GM19455 (cell line): ENCODE measurements around the gene MYCN.

Experiments
- ATAC-seq: cut with Tn5 transposase; IDR thresholded peaks from one replicate; pipeline ENCODE4 v1.9.1; 2021; ENCODE audit not compliant: unreplicated experiment

MYCN gene

DNA sequence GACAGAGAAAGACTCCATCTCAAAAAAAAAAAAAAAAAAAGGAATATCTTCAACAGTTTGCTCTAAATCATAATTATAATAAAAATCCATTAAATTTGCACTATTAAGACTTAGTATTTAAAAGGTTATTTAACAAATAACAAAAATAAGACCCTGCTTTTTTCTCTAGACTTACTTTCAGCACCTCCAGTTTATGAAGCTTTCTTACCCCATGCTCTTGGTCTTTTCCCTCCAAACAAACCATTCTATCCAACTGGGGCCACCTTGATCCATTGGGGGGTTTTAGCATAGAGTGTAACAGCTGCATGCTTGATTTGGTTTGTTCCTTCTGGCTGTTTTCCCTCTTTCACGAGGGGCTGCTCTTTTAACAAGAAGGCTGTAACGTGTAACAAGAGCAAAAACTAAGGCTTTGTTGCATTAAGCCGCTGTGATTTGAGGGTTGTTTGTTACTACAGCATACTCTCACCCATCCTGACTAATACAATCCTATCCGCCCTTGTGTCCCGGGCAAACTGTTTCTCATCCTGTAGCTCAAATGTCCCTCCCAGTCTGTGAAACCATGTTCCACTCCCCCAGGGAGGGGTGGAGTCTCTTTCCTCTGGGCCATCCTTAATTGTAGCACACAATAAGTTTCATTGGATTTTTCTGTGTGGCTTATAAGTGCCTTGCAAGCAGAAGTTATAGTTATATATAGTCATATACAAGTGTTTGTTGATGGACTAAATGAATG is 9.6 kb upstream of the MYCN start:
- ATAC-seq, result no peak

DNA sequence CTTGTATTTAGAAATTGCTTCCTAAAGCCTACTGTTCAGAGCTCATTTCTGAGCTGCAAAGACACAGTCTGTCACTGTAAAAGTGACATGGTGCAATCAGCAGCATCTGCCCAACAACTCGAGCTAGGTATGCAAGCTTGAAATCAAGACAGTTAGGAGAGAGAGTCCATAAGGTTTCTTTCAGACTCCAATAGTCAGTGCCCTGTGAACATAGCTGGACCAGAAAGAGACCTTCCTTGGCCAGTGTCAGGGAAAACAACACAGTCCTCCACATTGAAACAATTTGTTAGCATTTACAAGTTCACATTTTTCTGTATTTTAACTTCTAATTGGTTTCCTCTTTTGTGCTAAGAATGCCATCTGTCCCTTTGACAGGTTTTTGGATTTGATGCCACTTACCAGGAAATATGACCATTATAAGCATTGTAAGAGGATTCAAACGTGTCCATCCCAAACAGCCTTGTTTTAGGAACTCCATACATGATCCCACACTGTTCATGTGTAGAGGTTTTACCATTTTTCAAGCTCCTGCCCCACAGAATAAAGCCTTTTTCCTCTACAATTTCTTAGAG is 8.9 kb upstream of the MYCN start:
- no peak for ATAC-seq

DNA sequence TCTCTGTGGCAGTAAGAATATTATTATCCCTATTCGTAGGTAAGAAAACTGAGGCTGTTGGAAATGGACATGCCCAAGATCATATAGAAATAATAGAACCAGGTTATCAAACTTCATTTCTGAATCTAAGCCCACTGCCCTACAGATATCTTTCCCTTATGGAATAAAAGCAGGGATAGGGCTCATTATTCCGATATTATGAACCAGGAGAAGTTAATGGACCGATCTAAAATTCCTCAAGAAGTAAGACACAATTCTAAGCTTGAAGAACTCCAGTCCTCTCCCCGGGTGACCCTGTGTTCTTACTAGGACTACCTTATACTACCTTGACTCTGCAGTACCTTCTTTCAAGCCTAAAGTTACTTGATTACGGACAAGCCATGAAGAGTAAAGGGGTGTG is 8.4 kb upstream of the MYCN start:
- ATAC-seq, result no peak

DNA sequence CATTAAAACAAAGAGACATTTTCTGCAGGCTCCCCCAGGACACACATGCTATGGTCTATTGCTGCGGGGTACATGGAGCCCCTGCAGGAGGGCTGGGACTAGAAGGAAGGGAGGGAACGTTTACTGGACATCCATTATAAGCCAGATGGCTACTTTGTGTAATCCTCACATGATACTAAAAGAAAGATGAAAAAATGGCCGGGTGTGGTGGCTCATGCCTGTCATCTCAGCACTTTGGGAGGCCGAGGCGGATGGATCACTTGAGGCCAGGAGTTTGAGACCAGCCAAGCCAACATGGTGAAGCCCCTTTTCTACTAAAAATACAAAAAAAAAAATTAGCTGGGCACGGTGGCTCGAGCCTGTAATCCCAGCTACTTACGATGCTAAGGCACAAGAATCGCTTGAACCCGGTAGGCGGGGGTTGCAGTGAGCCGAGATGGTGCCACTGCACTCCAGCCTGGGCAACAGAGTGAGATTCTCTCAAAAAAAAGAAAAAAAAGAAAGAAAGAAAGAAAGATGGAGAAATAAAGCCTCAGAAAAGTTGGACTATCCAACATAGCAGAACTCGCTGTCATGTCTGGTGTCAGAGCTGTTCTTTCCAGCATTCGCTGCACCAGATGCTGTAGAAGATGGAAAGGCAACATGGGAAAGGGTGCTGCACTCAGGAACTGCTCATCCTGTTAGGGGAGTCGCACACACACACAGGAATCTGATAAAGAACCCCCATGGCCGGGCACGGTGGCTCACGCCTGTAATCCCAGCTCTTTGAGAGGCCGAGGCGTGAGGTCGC is 7.8 kb upstream of the MYCN start:
- no peak for ATAC-seq

DNA sequence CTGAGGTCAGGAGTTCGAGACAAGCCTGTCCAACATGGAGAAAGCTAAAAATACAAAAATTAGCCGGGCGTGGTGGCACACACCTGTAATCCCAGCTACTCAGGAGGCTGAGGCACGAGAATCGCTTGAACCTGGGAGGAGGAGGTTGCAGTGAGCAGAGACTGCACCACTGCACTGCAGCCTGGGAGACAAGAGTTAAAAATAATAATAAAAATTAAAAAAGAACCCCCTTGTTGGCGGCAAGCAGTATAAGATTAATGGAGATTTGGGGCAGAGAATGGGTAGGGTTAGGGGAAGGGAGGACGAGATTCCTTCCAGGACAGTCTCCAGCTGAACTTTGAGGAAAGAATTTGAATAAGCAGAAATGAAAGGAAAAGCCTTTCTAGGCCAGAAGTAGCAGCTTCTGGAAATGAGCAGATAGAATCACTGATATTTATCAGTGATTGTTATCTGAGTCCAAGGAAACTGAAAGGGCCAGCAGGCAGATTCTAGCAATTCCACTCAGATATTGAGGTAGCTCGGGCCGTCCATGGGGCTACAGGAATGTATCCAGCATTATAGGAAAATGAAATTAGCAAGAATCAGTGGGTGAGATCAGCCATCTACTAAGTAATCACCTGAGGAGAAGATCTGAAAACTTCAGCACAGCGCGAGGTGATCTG is 7.0 kb upstream of the MYCN start:
- ATAC-seq, result no peak

DNA sequence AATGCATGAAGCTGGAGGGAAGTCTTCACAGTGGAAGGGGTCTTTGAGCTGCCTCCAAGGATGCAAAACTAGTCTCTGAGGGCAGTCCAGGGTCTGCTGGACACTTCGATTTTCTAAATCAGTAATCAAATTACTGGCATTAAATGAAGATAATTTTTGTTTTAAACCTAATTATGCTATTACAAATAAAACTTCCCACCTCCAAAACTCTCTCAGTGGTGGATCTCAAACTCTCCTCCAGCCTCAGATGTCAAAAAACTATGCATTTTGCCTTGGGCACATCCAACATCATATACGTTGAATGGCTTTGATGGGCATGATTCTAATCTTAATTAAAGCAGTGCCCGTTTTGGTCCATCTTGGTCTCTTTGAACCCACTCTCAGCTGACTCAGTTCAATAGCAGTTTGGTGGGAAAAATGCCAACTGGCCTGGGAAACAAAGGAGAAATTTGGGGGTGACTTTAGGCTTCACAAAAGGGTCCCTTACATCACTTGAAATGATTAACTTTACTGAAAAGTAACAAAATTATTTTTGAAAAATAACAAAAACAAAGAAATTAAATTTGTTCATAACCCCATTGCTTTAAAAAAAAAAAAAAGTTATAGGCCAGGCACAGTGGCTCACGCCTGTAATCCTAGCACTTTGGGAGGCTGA is 5.9 kb upstream of the MYCN start:
- ATAC-seq, result no peak

DNA sequence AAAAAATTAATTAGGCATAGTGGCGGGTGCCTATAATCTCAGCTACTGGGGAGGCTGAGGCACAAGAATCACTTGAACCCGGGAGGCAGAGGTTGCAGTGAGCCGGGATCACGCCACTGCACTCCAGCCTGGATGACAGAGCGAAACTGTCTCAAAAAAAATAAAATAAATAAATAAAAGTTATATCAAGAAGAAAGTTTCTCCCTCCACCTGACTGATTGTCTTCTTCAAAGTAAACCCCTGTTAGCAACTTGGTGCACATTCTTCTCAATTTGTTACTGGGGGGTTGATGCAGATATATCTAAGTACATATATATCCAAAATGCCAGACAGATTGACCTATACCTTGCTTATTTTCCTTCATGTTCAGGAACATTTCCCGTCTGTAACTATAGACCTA is 5.2 kb upstream of the MYCN start:
- ATAC-seq, result no peak

DNA sequence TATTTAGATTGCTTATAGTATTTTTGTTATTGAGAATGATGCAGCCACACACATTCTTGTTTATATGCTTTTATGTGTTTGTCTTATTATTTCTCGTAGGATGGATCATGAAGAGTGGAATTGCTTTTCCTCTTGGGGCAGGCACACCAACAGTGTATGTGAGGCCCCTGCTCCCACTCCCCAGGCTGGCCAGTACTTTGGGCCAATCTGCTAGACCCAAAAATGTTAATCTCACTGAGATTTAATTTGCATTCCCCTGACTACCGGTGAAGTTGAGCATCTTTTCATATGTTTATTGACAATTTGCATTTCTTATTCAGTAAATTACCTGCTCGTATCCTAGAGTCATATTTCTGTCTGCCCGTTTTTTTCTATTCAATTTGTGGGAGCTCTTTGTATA is 4.7 kb upstream of the MYCN start:
- no peak for ATAC-seq

DNA sequence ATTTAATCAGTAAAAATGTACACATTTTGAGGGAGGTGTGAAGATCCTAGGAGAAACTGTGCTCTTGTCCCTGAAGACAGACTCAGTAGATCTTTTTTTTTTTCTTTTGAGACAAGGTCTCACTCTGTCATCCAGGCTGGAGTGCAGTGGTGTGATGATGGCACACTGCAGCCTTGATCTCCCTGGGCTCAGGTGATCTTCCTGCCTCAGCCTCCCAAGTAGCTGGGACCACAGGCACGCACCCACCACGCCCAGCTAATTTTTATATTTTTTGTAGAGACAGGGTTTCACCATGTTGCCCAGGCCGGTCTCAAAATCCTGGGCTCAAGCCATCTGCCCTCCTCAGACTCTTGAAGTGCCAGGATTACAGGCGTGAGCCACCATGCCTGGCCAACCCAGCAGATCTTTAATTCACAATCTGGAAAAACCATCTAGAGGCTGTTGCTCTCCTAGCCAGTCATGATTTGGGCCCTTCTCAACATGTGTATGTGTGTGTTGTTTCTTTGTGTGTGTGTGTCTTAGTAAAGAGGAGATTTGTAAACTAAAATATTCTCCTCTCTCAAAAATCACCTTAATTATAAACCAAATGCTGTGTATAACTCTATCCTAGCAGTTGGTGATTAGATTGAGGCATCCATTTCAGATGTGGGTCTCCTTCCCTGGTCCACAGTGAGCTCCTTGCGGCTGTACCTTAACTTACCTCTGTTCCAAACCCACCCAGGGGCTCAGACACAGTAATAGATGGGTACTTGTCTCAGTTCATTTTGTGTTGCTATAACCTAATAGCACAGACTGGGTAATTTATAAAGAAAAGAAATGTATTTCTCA is 3.9 kb upstream of the MYCN start:
- no peak for ATAC-seq

DNA sequence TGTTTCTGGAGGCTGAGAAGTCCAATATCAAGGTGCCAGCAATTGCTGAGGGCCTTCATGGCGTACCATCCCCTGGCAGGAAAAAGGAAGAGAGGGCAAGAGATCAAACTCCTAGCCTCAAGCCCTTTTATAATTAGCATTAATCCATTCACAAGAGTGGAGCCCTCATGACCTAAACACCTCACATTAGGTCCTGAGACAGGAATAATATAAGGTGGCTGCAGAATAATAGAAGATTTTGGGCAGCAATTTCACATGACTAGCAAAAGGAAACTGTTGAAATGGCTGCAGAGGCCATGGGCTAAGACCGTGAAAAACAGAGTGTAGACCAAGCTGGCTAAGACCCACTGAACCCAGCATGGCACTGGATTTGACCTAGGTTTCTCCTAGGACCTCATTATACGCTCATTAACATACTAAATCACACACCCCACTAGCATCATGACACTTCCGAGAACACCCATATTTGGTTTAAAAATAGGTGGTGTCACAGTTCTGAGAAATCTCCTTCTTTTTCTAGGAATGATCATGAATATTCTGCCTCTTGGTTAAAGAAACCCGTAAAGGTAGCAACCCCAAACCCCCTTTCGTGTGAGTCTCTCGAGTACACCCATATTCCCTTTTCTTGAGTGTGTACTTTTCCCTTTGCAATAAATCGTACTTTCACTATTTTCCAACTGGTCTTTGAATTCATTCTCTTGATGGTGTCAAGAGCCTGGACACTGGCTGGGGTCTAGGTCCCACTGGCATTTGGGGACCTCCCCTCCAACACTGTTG is 3.1 kb upstream of the MYCN start:
- ATAC-seq, result no peak

DNA sequence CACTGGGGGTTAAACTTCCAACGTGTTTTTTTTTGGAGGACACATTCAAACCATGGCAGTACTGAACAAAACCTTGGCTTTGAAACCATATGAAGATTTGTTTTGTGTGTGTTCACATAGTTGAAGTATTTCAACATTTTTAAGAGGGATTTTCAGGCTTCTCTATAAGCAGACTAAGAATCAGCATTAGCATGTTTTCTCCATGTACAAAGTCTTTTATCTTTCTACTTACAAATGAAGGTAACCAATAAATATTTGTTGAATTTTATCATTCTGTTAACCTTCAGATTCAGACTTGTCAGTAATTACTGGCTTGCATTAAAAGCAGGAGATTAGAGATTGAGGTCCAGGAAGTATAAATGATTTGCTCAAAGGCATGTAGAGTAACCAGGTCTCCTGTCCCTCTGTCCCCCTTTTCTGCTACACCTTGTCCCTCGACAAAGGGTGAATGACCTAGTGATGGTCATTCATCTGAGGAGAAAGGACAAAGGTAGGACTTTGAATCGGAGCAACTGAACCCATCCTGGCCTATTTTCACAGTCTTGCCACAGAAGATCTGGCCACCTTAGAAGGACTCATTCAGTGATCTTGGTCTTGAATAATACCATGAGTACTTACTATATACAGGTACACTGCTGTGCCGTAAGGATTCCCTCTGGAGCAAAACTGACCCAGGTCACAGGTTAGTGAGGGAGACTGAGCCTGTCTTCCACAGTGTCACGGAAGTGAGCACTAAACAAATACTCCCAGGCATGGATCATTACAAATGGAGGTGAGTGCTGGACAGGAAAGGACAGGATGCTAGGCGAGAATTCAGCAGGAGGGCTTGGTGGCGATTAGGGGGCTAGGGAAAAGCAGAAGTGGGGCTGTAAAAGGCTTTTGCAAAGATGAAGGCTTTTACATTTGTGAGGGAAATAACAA is 2.2 kb upstream of the MYCN start:
- no peak for ATAC-seq

DNA sequence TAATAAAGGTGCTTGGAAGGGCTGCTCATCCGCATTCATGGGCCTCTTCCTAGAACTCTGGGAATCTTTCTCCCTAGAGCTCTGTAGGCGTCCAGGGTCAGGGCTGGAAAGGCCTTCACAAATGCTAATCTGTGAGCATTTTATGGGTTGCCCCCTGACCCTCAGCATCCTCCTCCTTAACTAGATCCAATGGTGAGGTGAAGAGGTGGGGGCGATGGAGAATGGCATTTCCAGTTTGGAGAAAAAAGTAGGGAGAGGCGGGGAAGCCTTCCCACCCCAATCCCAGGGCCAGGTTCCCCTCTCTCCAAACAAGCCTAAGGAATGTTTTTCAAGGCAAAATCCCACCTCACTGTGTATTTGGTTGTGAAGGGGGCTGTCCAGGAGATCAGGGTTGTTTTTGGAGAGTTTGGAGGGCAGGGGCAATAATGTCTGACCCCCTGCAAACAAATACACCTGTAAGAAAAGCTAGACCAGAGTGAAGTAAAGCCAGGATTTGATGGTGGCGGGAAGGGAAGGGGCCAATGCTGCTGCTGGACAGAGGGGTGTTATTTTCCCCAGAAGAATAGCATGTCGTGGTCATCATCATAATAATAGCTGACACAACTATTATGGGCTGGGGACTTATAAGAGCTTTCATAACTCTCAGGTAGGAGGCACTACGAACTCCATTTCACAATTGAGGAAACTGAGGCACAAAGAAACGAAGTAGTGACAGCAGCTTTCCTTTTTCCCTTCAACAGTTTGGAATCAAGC is 1.4 kb upstream of the MYCN start:
- ATAC-seq, result no peak

DNA sequence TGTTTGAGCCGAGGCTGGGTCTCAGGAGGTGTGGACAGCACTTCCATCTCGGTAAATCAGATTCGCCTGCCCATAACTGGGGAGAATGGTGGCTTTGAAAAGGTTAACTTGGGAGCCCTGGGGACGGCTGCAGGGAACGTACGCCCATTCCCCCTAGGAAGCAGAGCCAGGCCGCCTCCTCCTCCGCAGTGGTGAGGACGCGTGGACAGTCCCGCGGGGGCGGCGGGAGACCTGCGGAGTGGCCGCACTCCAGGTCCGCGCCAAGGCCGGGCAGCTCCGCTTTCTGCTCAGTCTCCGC is 845 bp upstream of the MYCN start:
- ATAC-seq, result peak; percentile 14

DNA sequence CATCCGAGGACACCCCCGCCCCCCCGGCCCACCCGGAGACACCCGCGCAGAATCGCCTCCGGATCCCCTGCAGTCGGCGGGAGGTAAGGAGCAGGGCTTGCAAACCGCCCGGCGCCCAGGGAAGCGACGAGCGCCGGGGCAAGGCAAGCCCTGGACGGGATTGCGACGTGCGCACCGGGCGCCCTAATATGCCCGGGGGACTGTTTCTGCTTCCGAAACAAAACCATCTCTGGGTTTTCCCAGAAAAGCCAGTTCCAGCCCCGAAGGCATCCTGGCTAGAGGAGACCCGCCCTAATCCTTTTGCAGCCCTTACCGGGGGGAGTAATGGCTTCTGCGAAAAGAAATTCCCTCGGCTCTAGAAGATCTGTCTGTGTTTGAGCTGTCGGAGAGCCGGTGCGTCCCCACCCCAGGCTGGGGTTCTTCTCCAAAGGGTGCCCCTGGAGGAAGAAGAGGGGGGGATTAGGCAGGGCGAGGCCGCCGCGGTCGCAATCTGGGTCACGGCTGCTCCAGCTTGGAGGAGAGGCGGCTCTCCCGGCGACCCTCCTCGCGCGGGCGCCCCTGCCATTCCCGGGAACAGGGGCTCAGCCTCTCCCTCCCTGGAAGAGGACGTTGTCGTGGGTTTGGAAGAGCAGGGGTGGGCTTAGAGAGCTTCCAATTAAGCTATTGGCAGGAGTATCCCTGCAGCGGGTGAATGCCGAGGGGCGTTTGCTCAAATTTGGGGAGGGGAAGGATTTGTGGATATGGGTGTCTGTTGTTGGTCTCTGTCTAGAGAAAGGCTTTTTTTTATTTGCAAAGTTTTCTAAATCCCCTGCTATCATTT is 521 bp downstream of the MYCN start:
- no peak for ATAC-seq

DNA sequence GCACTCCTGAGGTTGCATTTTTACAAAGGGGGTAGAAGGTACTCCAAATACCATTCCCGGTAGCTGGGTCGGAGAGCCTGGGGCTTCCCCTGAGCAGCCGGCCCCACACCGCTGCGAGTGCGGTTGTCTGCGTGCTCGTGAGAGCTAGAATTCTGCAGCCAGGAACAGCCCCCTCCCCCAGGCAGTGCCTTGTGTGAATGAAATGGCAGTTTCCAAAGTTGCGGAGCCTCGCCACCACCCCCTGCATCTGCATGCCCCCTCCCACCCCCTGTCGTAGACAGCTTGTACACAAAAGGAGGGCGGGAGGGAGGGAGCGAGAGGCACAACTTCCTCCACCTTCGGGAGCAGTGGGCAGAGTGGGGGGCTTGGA is 1.1 kb downstream of the MYCN start:
- no peak for ATAC-seq

DNA sequence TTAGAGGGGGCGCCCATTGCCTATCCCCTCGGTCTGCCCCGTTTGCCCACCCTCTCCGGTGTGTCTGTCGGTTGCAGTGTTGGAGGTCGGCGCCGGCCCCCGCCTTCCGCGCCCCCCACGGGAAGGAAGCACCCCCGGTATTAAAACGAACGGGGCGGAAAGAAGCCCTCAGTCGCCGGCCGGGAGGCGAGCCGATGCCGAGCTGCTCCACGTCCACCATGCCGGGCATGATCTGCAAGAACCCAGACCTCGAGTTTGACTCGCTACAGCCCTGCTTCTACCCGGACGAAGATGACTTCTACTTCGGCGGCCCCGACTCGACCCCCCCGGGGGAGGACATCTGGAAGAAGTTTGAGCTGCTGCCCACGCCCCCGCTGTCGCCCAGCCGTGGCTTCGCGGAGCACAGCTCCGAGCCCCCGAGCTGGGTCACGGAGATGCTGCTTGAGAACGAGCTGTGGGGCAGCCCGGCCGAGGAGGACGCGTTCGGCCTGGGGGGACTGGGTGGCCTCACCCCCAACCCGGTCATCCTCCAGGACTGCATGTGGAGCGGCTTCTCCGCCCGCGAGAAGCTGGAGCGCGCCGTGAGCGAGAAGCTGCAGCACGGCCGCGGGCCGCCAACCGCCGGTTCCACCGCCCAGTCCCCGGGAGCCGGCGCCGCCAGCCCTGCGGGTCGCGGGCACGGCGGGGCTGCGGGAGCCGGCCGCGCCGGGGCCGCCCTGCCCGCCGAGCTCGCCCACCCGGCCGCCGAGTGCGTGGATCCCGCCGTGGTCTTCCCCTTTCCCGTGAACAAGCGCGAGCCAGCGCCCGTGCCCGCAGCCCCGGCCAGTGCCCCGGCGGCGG is 1.7 kb downstream of the MYCN start:
- ATAC-seq, result no peak
